Kidney (tissue), 14 donors: ENCODE data around the gene PDXP. TPM values are rescaled to one million over a fixed set of nuclear protein-coding genes. Genes with fewer than 3 reads are reported as not detected.

ENCODE experiments used
- DNase-seq, 5 donors: peaks; one replicate each; pipeline ENCODE4 v3.0.0-alpha.2; 2013 to 2020
- FAIRE-seq: peaks from 2 replicates; lab custom pipeline; 2012; peaks lifted over from hg19 to GRCh38; lab: Jason Lieb, UNC
- H3K27ac ChIP-seq, 2 donors: one replicate each; pipeline ENCODE4 v1.7.0; 2013; ENCODE audit warnings: low read depth in 2 of 2, low read length in 2 of 2, inconsistent platforms in 1 of 2
- H3K27me3 ChIP-seq: one replicate; pipeline ENCODE4 v1.7.1; 2013; ENCODE audit warnings: low read length, inconsistent platforms; ENCODE audit not compliant: control insufficient read depth, insufficient read depth
- H3K36me3 ChIP-seq, 3 donors: one replicate each; pipeline versions ENCODE4 v1.7.0 to v1.7.1; 2013; ENCODE audit warnings: low read length in 3 of 3, control low read depth in 1 of 3, inconsistent platforms in 1 of 3; ENCODE audit not compliant: insufficient read depth in 3 of 3, control insufficient read depth in 2 of 3
- H3K4me1 ChIP-seq, 3 donors: one replicate each; pipeline versions ENCODE4 v1.7.0 to v1.7.1; 2013; ENCODE audit warnings: low read length in 3 of 3, inconsistent platforms in 1 of 3, low read depth in 1 of 3; ENCODE audit not compliant: control insufficient read depth in 2 of 3, insufficient read depth in 2 of 3
- H3K4me3 ChIP-seq, 3 donors: one replicate each; pipeline versions ENCODE4 v1.7.0 to v1.8.1; 2013; ENCODE audit warnings: low read length in 3 of 3, control low read depth in 1 of 3, inconsistent platforms in 1 of 3
- H3K9ac ChIP-seq, 3 donors: one replicate each; pipeline versions ENCODE4 v1.7.0 to v1.7.1; 2013; ENCODE audit warnings: low read length in 3 of 3, control low read depth in 1 of 3, inconsistent platforms in 1 of 3
- H3K9me3 ChIP-seq, 3 donors: one replicate each; pipeline versions ENCODE4 v1.7.0 to v1.7.1; 2013; ENCODE audit warnings: low read length in 3 of 3, control low read depth in 1 of 3, inconsistent platforms in 1 of 3; ENCODE audit not compliant: control insufficient read depth in 2 of 3, insufficient read depth in 1 of 3
- CTCF ChIP-seq: IDR thresholded peaks from 3 replicates; pipeline ENCODE4 v1.5.1; 2012; ENCODE audit warnings: mild to moderate bottlenecking, moderate library complexity, borderline replicate concordance; ENCODE audit not compliant: insufficient read depth; ENCODE audit errors: extremely low read depth
- intact Hi-C: fragments of 100-400 bp; cut with DNase I; formaldehyde crosslinking; loops from one replicate; pipeline ENCODE4 v1.11.1; 2022
- polyA plus RNA-seq: library from polyadenylated mRNA; stranded (reverse); fragments of 350-450 nt; fragmentation: Illumina TruSeq; extraction: RNeasy Lipid Tissue Mini Kit (QIAGEN cat#74804); gene quantifications from one replicate; pipeline ENCODE4 v1.2.3, GENCODE V29; 2014; ENCODE audit warnings: low read depth, low replicate concordance; ENCODE audit not compliant: insufficient read depth
- total RNA-seq: library from RNA; stranded (reverse); fragmentation: NEBNext Ultra II Directional; extraction: Animal tissue kit (Norgen Biotek cat#: 25700); gene quantifications from one replicate; pipeline ENCODE4 v1.2.1, GENCODE V29; 2021
- donor health status: control.
- donor health status: control.
- donor health status: control.
- donor health status: control.
- donor health status: control.
- donor health status: DM: yes; HTN: yes; CAD: no.
- donor health status: Normal renal cell carcinoma (clear cell type).

Gene PDXP
- total and polyA plus RNA-seq, 2 donors from 2014 or later, result 6.3 to 29.6 TPM

DNA sequence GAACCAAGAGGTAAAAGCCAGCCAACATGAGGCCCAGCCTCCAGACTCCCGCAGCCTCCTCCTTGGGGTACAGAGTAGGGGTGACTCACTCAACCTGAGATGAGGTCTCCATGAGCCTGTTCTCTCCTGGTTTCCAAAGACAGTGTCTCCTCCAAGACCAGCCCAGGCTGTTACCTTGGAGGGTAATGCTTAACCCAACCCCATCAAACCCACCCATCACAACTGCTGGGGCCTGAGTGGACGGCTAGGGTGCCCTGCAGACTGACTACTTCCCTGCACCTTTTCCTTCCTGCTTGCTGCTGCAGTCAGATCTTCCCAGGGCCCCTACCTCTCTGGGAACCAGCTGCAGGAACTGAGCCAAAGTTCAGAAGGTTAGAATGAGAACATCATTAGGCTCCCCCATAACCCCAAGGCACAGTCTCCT is 22.5 kb downstream of the PDXP start:
- H3K4me1 ChIP-seq, result peaks cover 0 to 4% (median 0%) of the 10 kb centered on the region in 3 donors
- H3K4me3 ChIP-seq, result no peak overlapping the region
- no peak for TF ChIP-seq CTCF
- no peaks in the 10 kb centered on the region for H3K27me3 ChIP-seq
- FAIRE-seq (no peak), DNase-seq (no peak)
- no peak overlapping the region for H3K27ac ChIP-seq
- no peaks in the 10 kb centered on the region for H3K9me3 ChIP-seq
- H3K9ac ChIP-seq, result no peak overlapping the region
- no peaks in the 10 kb centered on the region for H3K36me3 ChIP-seq
- intact Hi-C loops, result loop anchor here (5.0 kb wide), 1 partner anchor 39 kb away; no protein-coding TSS in a partner anchor

DNA sequence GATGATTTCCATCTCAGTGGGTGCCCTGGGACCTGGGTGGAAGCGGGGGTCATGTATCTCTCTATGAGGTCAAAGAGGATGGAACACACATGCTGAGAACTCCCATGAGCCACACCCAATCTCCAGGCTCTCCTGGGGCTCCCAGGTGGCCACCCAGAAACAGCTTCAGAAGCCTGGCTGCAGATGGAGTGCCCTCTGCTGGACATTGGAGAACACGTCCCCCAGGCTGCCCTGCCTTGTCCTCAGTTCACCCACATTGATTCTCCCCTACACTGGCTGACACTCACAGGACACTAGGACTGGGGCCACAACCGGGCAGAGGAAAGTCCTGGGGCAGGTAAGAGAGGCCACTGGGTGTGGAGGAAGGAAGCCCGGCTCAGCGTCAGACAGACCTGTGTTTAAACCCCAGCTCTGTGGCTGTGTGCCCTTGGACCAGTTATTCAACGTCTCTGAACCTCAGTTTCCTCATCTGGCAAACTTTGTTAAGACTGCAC is 23.1 kb downstream of the PDXP start:
- no peak overlapping the region for H3K4me3 ChIP-seq
- TF ChIP-seq CTCF, result peak; percentile 77
- no peak overlapping the region for H3K27ac ChIP-seq
- peaks cover 0 to 4% (median 0%) of the 10 kb centered on the region in 3 donors for H3K4me1 ChIP-seq
- H3K9ac ChIP-seq, result no peak overlapping the region
- intact Hi-C loops, result loop anchor here (5.0 kb wide), 1 partner anchor 39 kb away; no protein-coding TSS in a partner anchor
- H3K27me3 ChIP-seq, result no peaks in the 10 kb centered on the region
- no peaks in the 10 kb centered on the region for H3K9me3 ChIP-seq
- peak; percentile 71 to 87 (median 82) for DNase-seq
- no peaks in the 10 kb centered on the region for H3K36me3 ChIP-seq
- no peak for FAIRE-seq

GRCh38 chr22:37684803-37685615 is 26.5 kb downstream of the PDXP start:
- Histone ChIP-seq H3K4me1 (peaks cover 0 to 11% (median 0%) of the 10 kb centered on the region in 3 donors), H3K27me3 (no peaks in the 10 kb centered on the region), H3K9me3 (no peaks in the 10 kb centered on the region), H3K27ac (no peak overlapping the region), H3K9ac (no peak overlapping the region), H3K4me3 (no peak overlapping the region), H3K36me3 (peaks cover 0 to 17% (median 8%) of the 10 kb centered on the region in 3 donors)
- no peak for TF ChIP-seq CTCF
- intact Hi-C loops, result loop anchor here (5.0 kb wide), 1 partner anchor 43 kb away; no protein-coding TSS in a partner anchor
- DNase-seq (no peak), FAIRE-seq (no peak)
